ENCODE measurements around the gene DNAJC30. TPM values are rescaled to one million over a fixed set of nuclear protein-coding genes. Genes with fewer than 3 reads are reported as not detected.

Gene DNAJC30
- total and polyA plus RNA-seq, 10 of the 15 experiments (the other 5 are each of a cell fraction or from before 2014, with no cell fraction given), result 2.1 to 19.0 (median 7.9) TPM

DNA sequence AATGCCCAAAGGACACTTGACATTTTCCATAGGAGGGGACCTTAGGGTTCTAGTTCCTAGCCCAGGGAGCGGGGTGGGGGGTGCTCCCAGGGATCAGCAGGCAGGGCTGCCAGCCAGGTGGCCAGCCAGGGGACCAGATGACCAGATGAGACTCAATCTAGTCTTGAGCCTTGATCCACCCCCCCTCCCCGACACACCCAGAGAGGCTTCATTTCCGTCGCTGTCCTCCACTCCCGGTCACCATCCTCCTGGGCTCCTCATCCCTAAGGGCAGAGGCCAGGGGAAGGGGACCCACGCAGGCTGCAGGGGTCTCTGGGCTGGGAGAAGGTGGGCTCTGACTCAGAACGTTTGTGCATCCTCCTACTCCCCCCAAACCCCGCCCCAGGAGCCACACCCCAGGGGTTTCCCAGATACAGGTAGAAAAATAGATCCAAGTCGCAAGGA, 35.2 kb upstream of the DNAJC30 start:
- peak; percentile 29 for ATAC-seq
- POLR2A ChIA-PET, result no interaction called here
- intact Hi-C loops (cut with micrococcal nuclease; ENCODE audit: unreplicated experiment) (loop anchor here (2.0 kb wide), 1 partner anchor 36 kb away; the partner anchor contains the start of genes BUD23 and DNAJC30), in situ Hi-C loops (cut with MboI) (no loop called here)
- FAIRE-seq, result no peak
- 6% methylated on average over 9 of the region's 9 CpGs for WGBS (ENCODE audit: insufficient coverage, insufficient replicate concordance, low lambda C conversion rate, missing lambda C conversion rate)
- no peak for DNase-seq (ENCODE audit: low read depth, low spot score)
- H3K9me3 ChIP-seq (replicated peaks; ENCODE audit: control insufficient read depth, insufficient read depth, low read length), result no peaks in the 10 kb centered on the region
- no peaks in the 10 kb centered on the region for H3K36me3 ChIP-seq (ENCODE audit: control insufficient read depth in 2 of 2, insufficient read depth in 2 of 2, low read length in 1 of 2)
- RAD21 ChIA-PET (ENCODE audit: unreplicated experiment), result no interaction called here
- no peaks in the 10 kb centered on the region for H3K27me3 ChIP-seq (replicated peaks in 1 of 2; ENCODE audit: control insufficient read depth in 2 of 2, insufficient read depth in 2 of 2, low read length in 1 of 2)
- no peaks in the 10 kb centered on the region for H3K79me2 ChIP-seq (ENCODE audit: control insufficient read depth, insufficient read depth, low read length)
- H3K27ac ChIP-seq (ENCODE audit: control insufficient read depth, insufficient read depth), result no peak overlapping the region
- peaks cover 12% of the 10 kb centered on the region for H3K4me1 ChIP-seq (ENCODE audit: control insufficient read depth, insufficient read depth, low read length)
- H3K9ac ChIP-seq (ENCODE audit: control insufficient read depth, insufficient read depth, low read length), result no peak overlapping the region
- H4K20me1 ChIP-seq (ENCODE audit: control insufficient read depth, insufficient read depth), result peaks cover 4% of the 10 kb centered on the region; the same call in 1 of the 2 replicates
- H2AFZ ChIP-seq (ENCODE audit: control insufficient read depth, low read depth, low read length), result no peak overlapping the region
- H3K4me2 ChIP-seq (ENCODE audit: control insufficient read depth, insufficient read depth), result peak overlapping the region; percentile 90
- TF ChIP-seq POU2F2 (IDR thresholded peaks at IDR 0.05; ENCODE audit: borderline replicate concordance, low read depth, low read length), result no peak
- TF ChIP-seq RBBP5 (conservative IDR thresholded peaks at IDR 0.05), result no peak
- no peak for TF ChIP-seq CREB1 (IDR thresholded peaks at IDR 0.05; ENCODE audit: low read depth)
- no peak for TF ChIP-seq MXI1 (IDR thresholded peaks at IDR 0.05; ENCODE audit: low read depth, low read length)
- no peak for TF ChIP-seq GATAD2B (conservative IDR thresholded peaks at IDR 0.05; ENCODE audit: low read depth)
- no peak for TF ChIP-seq RAD21 (IDR thresholded peaks at IDR 0.05; ENCODE audit: insufficient read depth, low read depth, low read length)
- no peak for TF ChIP-seq BMI1 (IDR thresholded peaks at IDR 0.05; ENCODE audit: borderline replicate concordance)
- TF ChIP-seq, protein P1, sequence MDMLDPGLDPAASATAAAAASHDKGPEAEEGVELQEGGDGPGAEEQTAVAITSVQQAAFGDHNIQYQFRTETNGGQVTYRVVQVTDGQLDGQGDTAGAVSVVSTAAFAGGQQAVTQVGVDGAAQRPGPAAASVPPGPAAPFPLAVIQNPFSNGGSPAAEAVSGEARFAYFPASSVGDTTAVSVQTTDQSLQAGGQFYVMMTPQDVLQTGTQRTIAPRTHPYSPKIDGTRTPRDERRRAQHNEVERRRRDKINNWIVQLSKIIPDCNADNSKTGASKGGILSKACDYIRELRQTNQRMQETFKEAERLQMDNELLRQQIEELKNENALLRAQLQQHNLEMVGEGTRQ (IDR thresholded peaks at IDR 0.05; ENCODE audit: borderline replicate concordance, low read depth, low read length), result no peak
- TF ChIP-seq STAT1 (conservative IDR thresholded peaks at IDR 0.05), result no peak
- no peak for TF ChIP-seq HDAC2 (IDR thresholded peaks at IDR 0.05)
- TF ChIP-seq ZNF207 (IDR thresholded peaks at IDR 0.05; ENCODE audit: borderline replicate concordance), result no peak
- TF ChIP-seq SRF (IDR thresholded peaks at IDR 0.05; ENCODE audit: low read depth in 2 of 2, low read length in 2 of 2), result no peak
- no peak for TF ChIP-seq NFYA (IDR thresholded peaks at IDR 0.05; ENCODE audit: borderline replicate concordance, low read depth, low read length)
- TF ChIP-seq PML (IDR thresholded peaks at IDR 0.05; ENCODE audit: low read length), result no peak
- TF ChIP-seq YY1 (IDR thresholded peaks at IDR 0.05; ENCODE audit: low read depth, low read length), result no peak
- TF ChIP-seq, protein P2, sequence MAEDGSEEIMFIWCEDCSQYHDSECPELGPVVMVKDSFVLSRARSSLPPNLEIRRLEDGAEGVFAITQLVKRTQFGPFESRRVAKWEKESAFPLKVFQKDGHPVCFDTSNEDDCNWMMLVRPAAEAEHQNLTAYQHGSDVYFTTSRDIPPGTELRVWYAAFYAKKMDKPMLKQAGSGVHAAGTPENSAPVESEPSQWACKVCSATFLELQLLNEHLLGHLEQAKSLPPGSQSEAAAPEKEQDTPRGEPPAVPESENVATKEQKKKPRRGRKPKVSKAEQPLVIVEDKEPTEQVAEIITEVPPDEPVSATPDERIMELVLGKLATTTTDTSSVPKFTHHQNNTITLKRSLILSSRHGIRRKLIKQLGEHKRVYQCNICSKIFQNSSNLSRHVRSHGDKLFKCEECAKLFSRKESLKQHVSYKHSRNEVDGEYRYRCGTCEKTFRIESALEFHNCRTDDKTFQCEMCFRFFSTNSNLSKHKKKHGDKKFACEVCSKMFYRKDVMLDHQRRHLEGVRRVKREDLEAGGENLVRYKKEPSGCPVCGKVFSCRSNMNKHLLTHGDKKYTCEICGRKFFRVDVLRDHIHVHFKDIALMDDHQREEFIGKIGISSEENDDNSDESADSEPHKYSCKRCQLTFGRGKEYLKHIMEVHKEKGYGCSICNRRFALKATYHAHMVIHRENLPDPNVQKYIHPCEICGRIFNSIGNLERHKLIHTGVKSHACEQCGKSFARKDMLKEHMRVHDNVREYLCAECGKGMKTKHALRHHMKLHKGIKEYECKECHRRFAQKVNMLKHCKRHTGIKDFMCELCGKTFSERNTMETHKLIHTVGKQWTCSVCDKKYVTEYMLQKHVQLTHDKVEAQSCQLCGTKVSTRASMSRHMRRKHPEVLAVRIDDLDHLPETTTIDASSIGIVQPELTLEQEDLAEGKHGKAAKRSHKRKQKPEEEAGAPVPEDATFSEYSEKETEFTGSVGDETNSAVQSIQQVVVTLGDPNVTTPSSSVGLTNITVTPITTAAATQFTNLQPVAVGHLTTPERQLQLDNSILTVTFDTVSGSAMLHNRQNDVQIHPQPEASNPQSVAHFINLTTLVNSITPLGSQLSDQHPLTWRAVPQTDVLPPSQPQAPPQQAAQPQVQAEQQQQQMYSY (CRISPR knock-in tag; IDR thresholded peaks at IDR 0.05), result no peak
- no peak for TF ChIP-seq GABPA (IDR thresholded peaks at IDR 0.05; ENCODE audit: low read depth)
- TF ChIP-seq MYC (IDR thresholded peaks at IDR 0.05; ENCODE audit: insufficient read depth, insufficient read length, insufficient replicate concordance, low read length, severe bottlenecking), result no peak
- no peak for TF ChIP-seq ZNF217 (IDR thresholded peaks at IDR 0.05)
- no peak for TF ChIP-seq MTA2 (IDR thresholded peaks at IDR 0.05; ENCODE audit: low read depth)
- no TSS peak for BruUV-seq (replicated peaks)
- H3K4me3 ChIP-seq, result peak overlapping the region; percentile 87
- SMC1A ChIA-PET (ENCODE audit: uncharacterized antibody, unreplicated experiment), result no interaction called here
- CTCF ChIA-PET, result no interaction called here
